LNCaP clone FGC (cell line): ENCODE measurements around the gene HSF4.

ENCODE experiments used
- DNase-seq: peaks from one replicate; pipeline ENCODE4 v3.0.0-alpha.2; 2011; ENCODE audit warnings: low read depth
- H3K4me3 ChIP-seq: 2 replicates; pipeline ENCODE4 v1.5.1; 2011; ENCODE audit warnings: mild to moderate bottlenecking, low read depth, low read length, control low read depth
- CTCF ChIP-seq: IDR thresholded peaks from 2 replicates; pipeline ENCODE4 v1.5.1; 2012; ENCODE audit warnings: mild to moderate bottlenecking; ENCODE audit not compliant: control insufficient read depth, insufficient read depth; ENCODE audit errors: extremely low read depth

HSF4 gene

DNA sequence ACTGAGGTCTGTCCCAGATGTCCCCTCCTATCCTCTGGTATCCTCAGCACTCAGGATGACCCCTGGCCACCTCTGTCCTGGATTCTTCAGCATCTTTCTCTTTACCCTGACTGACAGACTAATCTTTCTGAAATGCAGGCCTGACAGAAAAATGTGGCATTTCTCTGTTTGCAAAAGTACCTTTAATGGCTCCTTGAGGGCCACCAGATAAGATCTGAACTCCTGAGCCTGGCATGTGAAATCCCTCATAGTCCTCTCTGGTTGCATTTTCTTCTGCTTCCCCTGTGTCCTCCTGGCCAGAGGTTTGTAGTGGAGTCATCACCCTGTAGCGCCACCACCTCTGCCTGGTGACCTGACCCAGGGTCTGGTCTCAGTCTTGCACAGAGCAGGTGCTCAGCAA, 32.3 kb downstream of the HSF4 start:
- no peak for DNase-seq
- H3K4me3 ChIP-seq: no peak overlapping the region
- TF ChIP-seq CTCF: no peak

DNA sequence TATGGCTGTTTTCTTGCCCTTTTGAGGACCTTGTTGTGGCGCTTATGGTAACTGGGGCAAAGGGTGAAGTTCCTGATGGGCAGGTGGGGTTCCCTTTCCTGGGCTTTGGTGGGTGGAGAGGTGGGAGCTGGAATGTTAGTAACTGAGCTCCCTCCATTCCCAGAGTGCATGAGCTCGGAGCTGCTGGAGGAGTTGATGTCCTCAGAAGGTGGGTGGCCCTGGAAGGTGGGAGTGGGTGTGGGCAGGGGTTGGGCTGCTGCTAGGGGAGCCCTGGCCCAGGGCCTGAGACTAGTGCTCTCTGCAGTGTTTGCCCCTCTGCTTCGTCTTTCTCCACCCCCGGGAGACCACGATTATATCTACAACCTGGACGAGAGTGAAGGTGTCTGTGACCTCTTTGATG, 33.2 kb downstream of the HSF4 start:
- TF ChIP-seq CTCF: no peak
- H3K4me3 ChIP-seq: no peak overlapping the region
- DNase-seq: no peak

DNA sequence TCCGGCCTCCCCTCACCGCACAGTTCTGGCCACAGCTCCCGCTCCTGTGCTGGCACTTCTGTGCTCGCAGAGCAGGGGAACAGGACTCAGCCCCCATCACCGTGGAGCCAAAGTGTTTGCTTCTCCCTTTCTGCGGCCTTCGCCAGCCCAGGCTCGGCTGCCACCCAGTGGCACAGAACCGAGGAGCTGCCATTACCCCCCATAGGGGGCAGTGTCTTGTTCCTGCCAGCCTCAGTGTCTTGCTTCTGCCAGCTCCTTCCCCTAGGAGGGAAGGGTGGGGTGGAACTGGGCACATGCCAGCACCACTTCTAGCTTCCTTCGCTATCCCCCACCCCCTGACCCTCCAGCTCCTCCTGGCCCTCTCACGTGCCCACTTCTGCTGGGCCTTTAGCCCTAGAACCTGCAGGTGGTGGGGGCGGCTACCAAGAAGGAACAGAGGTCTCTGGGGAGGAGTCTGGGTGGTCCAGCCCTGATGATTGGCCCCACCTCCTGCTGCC, 33.7 kb downstream of the HSF4 start:
- DNase-seq: no peak
- peak overlapping the region; percentile 76 for H3K4me3 ChIP-seq
- peak; percentile 85 for TF ChIP-seq CTCF

DNA sequence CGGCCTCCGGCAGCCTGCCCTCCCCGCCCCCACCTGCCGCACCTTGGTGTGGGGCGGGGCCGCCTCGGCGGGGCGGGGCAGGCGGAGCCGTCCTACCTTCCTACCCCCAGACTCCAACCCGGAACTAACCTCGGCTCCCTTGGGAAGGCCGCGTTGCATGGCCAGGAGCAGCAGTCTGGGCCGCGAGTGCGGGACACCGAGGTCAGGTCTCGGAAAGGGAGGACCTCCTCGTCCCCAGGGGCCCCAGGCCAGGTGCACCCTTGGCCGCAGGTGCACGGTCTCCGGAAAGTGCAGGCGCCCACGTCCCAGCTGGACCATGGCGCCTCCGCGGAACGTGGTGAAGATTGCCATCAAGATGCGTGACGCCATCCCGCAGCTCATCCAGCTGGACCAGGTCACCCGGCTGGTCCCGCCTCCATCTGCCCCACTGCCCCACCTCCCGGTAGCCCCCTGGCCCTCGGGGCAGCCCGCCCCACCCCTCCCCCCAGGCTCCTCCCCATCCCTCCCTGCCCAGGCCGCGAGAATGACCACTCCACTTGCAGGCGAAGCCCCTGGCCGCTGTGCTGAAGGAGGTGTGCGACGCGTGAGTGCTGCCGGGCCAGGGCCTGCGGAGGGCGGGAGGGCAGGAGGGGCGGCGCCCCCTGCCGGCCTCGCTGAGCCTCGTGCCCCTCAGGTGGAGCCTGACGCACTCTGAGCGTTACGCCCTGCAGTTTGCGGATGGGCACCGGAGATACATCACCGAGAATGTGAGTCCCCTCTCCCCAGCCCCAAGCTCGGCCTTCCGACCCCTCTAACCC, 34.7 kb downstream of the HSF4 start, which contains the start of gene ELMO3:
Gene ELMO3, plus strand, starts transcription at position 121 of the 797 bp plus-strand sequence. Its CDS starts 196 bp downstream, at position 317.
- H3K4me3 ChIP-seq: peak within 1 kb of the TSS; percentile 76

GRCh38 chr16:67199808-67200198, 35.3 kb downstream of the HSF4 start:
- DNase-seq: no peak
- H3K4me3 ChIP-seq: peak overlapping the region; percentile 76
- TF ChIP-seq CTCF: peak; percentile 57

More for the DNA sequence above, 34.7 kb downstream of the HSF4 start, which contains the start of gene ELMO3:
- TF ChIP-seq CTCF: peak; percentile 94
- no peak for DNase-seq

GRCh38 chr16:67200491-67200890, 35.9 kb downstream of the HSF4 start:
- no peak for DNase-seq
- no peak for TF ChIP-seq CTCF
- peak overlapping the region; percentile 76 for H3K4me3 ChIP-seq
